ENCODE measurements around the gene MISP3. TPM values are rescaled to one million over a fixed set of nuclear protein-coding genes. Genes with fewer than 3 reads are reported as not detected.

The MISP3 gene
- total and polyA plus RNA-seq, 2 of the 8 experiments (the other 6 are each of a cell fraction or from before 2014, with no cell fraction given): 0.74 to 1.4 TPM

GRCh38 chr19:14048443-14049153 is 24.0 kb upstream of the MISP3 start:
- H4K5ac ChIP-seq (ENCODE audit: insufficient read length, low read depth, low read length): no peak overlapping the region
- no peaks in the 10 kb centered on the region for H3K36me3 ChIP-seq (ENCODE audit: control insufficient read depth in 2 of 4, insufficient read depth in 4 of 4, low read length in 3 of 4)
- DNase-seq (ENCODE audit: low read depth in 1 of 2, low spot score in 2 of 2) (peak; percentile 56 to 97), FAIRE-seq (peak; percentile 72)
- H3K23ac ChIP-seq (ENCODE audit: insufficient read length): no peak overlapping the region
- no peak overlapping the region for H2BK20ac ChIP-seq (ENCODE audit: low read length)
- no peak overlapping the region for H3K4ac ChIP-seq (replicated peaks; ENCODE audit: insufficient read length, low read depth, low read length)
- H3K27ac ChIP-seq (ENCODE audit: low read depth, low read length): no peak overlapping the region
- H3K23me2 ChIP-seq (ENCODE audit: low read depth, low read length): no peaks in the 10 kb centered on the region; the same call in 1 of the 2 replicates
- no peak overlapping the region for H3K18ac ChIP-seq (ENCODE audit: extremely low read depth, low read length)
- WGBS, 2 experiments (ENCODE audit: extremely low coverage in 1 of 2, insufficient coverage in 1 of 2, insufficient read length in 1 of 2, insufficient replicate concordance in 2 of 2, low coverage in 1 of 2, low lambda C conversion rate in 2 of 2, missing lambda C conversion rate in 1 of 2): 67% methylated on average over 8 of the region's 8 CpGs; no CpG with 5 or more reads in 1 of the 2 experiments
- H4K8ac ChIP-seq (ENCODE audit: extremely low read depth, insufficient read depth, low read length): no peak overlapping the region; the same call in 1 of the 2 replicates
- no peak overlapping the region for H3K56ac ChIP-seq (replicated peaks; ENCODE audit: insufficient read length, low read depth, low read length)
- POLR2A ChIA-PET (ENCODE audit: partially characterized antibody): interaction anchor here (1.0 to 1.2 kb wide), 4 partner anchors 8 to 111 kb away, joined by 3 to 5 read pairs (median 3); no protein-coding TSS in a partner anchor
- H2BK15ac ChIP-seq (ENCODE audit: low read length): no peak overlapping the region
- CTCF ChIA-PET (ENCODE audit: partially characterized antibody): interaction anchor here (0.6 to 9.9 kb wide), 35 partner anchors 8 to 954 kb away, joined by 3 to 77 read pairs (median 5); partner anchors contain the start of genes DCAF15, IL27RA, MISP3 and PALM3
- no peaks in the 10 kb centered on the region for H4K20me1 ChIP-seq (replicated peaks in 1 of 2; ENCODE audit: control insufficient read depth in 1 of 2, insufficient read depth in 2 of 2, low read length in 2 of 2)
- H2BK12ac ChIP-seq (ENCODE audit: low read depth, low read length): no peak overlapping the region
- H3K27me3 ChIP-seq (replicated peaks in 1 of 4; ENCODE audit: control insufficient read depth in 3 of 4, extremely low read depth in 1 of 4, insufficient read depth in 3 of 4, low read length in 3 of 4): no peaks in the 10 kb centered on the region
- H3K79me2 ChIP-seq (ENCODE audit: control insufficient read depth in 1 of 2, insufficient read depth in 2 of 2, low read length in 2 of 2): no peaks in the 10 kb centered on the region
- H2AFZ ChIP-seq (ENCODE audit: low read length): no peak overlapping the region
- H3K9ac ChIP-seq (replicated peaks in 1 of 4; ENCODE audit: extremely low read depth in 1 of 4, low read depth in 3 of 4, low read length in 3 of 4): no peak overlapping the region
- H3K79me1 ChIP-seq (ENCODE audit: low read depth, low read length): no peaks in the 10 kb centered on the region
- H4K91ac ChIP-seq (replicated peaks; ENCODE audit: insufficient read length, low read length): no peak overlapping the region
- no peaks in the 10 kb centered on the region; a peak in 1 of 4 replicates for H3K9me3 ChIP-seq (ENCODE audit: insufficient read depth in 2 of 2, low read depth in 1 of 2, low read length in 1 of 2)
- no peak overlapping the region for H2AK5ac ChIP-seq (ENCODE audit: low read depth, low read length)
- no peak overlapping the region for H2BK120ac ChIP-seq (replicated peaks; ENCODE audit: low read depth, low read length)
- no peak overlapping the region for H3K14ac ChIP-seq (ENCODE audit: insufficient read length)
- H3K4me1 ChIP-seq (replicated peaks in 1 of 4; ENCODE audit: control insufficient read depth in 3 of 4, insufficient read depth in 4 of 4, low read length in 3 of 4): no peaks in the 10 kb centered on the region; a peak in 1 of 7 replicates
- no peak overlapping the region for H3K4me3 ChIP-seq (ENCODE audit: extremely low read depth in 1 of 4, insufficient read depth in 2 of 4, low read depth in 3 of 4, low read length in 4 of 4)
- no peak overlapping the region for H3K4me2 ChIP-seq (ENCODE audit: insufficient read depth in 1 of 2, low read depth in 2 of 2, low read length in 2 of 2)
- no peak overlapping the region for H2BK5ac ChIP-seq (ENCODE audit: low read depth, low read length)
- TF ChIP-seq MAFK (IDR thresholded peaks at IDR 0.05; ENCODE audit: low read depth, low read length) (no peak), CREB1 (IDR thresholded peaks at IDR 0.05) (peak; percentile 43; the same call in 1 of the 2 replicates), JUND (IDR thresholded peaks at IDR 0.05; ENCODE audit: low read length) (no peak), HDAC6 (IDR thresholded peaks at IDR 0.05; ENCODE audit: low read depth, low read length) (no peak), TBP (IDR thresholded peaks at IDR 0.05; ENCODE audit: low read depth, low read length) (no peak), USF2 (IDR thresholded peaks at IDR 0.05; ENCODE audit: low read length) (no peak), YY1 (IDR thresholded peaks at IDR 0.05; ENCODE audit: low read depth, low read length) (peak; percentile 39; the same call in 1 of the 2 replicates), CTCF (IDR thresholded peaks at IDR 0.05; ENCODE audit: control extremely low read depth in 1 of 3, insufficient read depth in 1 of 3, low read depth in 1 of 3, low read length in 3 of 3) (peak; percentile 95 to 97 (median 96))
